ENCODE results near the gene PIP5K1C.
A peak's percentile ranks its signal among the peaks of the same experiment; 100 is the strongest.

Gene PIP5K1C

GRCh38 chr19:3694361-3695123 is 5.7 kb downstream of the PIP5K1C start:
- no peak for DNase-seq (ENCODE audit: low read depth)
- no peak for TF ChIP-seq CTCF (IDR thresholded peaks at IDR 0.05; ENCODE audit: control insufficient read depth, extremely low read depth, insufficient read depth)
- H3K4me3 ChIP-seq (ENCODE audit: low read depth, low read length), result no peak overlapping the region

DNA sequence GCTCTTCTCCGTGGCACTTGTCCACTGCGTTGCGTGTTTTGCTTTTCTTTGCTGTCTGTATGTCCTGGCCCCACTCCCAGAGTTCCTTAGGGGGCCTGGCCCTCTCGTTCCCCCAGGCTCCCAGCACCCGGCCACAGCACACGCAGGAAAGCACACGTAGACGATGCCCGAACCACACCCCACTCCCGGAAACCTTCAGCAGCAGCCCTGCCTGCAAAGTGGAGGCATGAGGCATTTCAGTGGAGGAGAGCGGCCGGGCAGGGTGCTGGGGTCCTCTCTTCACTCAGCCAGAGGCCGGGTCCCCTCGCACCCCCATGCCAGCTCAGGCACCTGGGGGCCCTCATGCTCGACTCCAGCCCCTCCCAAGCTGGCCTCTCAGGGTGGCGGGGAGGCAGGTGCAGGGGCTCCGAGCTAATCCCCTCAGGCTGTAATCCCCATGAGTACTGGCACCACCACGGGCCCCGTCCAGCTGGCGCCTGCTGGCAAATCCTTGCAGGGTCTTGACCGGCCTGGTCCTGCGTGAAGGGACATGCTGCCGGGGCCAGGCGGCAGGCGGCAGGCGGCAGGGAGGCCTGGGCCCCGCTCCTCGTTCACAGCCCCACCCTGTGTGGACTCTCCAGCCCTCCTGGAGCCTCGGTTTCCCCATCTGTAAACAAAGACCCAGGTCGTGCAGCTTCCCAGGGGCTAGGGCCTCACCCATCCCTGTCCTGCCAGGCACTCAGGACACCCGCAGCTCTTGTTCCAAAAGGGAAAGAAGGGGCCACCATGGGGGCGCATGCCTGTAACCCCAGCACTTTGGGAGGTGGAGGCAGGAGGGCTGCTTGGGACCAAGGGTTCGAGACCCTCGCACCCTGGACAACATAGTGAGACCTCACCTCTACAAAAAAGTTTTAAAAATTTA is 7.0 kb downstream of the PIP5K1C start:
- TF ChIP-seq CTCF (IDR thresholded peaks at IDR 0.05; ENCODE audit: control insufficient read depth, extremely low read depth, insufficient read depth), result no peak
- no peak for DNase-seq (ENCODE audit: low read depth)

GRCh38 chr19:3692141-3693024 is 7.9 kb downstream of the PIP5K1C start:
- no peak for DNase-seq (ENCODE audit: low read depth)
- peak; percentile 39 for TF ChIP-seq CTCF (IDR thresholded peaks at IDR 0.05; ENCODE audit: control insufficient read depth, extremely low read depth, insufficient read depth)
- H3K4me3 ChIP-seq (ENCODE audit: low read depth, low read length), result no peak overlapping the region

More for the DNA sequence above, 7.0 kb downstream of the PIP5K1C start:
- H3K4me3 ChIP-seq (ENCODE audit: low read depth, low read length), result no peak overlapping the region

- no peak overlapping the region for H3K4me3 ChIP-seq (ENCODE audit: low read depth, low read length)
- no peak for TF ChIP-seq CTCF (IDR thresholded peaks at IDR 0.05; ENCODE audit: control insufficient read depth, extremely low read depth, insufficient read depth)
Measured at GRCh38 chr19:3691726-3692125, 8.5 kb downstream of the PIP5K1C start.

DNA sequence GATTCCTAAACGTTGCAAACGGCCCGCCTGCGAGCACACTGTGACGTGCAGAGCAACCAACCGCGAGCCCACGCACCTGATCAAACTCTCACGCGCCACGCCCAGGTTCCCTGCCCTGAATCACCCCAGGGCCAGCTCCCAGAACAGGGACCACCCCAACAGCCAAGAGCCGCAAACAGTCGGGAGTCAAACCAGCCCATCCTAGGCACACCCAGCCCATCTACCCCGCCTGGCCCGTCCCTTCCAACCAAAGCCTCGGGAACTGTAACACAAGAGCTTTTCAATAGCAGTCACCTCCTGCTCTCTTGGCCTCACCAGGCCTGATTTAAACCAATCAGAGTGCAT is 8.9 kb downstream of the PIP5K1C start:
- H3K4me3 ChIP-seq (ENCODE audit: low read depth, low read length), result no peak overlapping the region
- DNase-seq (ENCODE audit: low read depth), result no peak
- TF ChIP-seq CTCF (IDR thresholded peaks at IDR 0.05; ENCODE audit: control insufficient read depth, extremely low read depth, insufficient read depth), result no peak

More at GRCh38 chr19:3691726-3692125, 8.5 kb downstream of the PIP5K1C start:
- DNase-seq (ENCODE audit: low read depth), result no peak

DNA sequence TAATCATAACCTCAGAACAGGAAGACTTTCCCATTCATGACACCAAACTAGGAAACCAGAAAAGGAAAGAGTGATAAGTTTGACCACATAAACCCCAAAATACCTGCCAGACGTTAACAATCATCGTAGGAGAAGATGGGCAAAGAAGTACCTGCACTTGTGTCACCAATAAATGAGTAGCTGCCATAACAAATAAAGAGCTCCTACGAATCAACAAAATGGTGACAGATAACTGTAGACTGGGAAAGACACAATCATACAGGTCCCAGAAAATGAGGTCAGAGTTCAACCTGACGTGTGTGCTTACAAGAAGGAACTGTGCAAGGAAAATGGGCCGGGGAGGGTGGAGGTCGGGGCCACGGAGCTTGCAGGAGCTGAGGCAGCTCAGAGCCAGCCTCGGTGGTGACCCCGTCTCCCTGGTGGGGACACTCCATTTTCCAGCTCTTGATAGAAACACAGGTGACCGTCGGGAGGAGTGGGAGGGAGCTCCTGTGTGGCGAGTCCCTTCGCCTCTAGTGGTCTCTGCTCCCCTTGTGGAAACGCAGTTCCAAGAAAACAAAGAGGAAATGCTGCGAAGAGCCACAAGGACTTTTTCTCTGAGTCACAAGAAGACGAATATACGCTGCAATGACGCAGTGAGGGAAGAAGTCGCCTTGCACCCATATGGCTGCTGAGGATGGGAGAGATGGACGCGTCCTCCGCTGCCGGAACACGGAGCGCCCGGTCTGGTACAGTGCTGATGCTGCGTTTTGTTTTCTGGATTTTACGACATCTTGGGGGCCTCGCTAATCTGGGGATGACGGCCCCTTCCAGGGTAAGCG is 9.5 kb downstream of the PIP5K1C start:
- TF ChIP-seq CTCF (IDR thresholded peaks at IDR 0.05; ENCODE audit: control insufficient read depth, extremely low read depth, insufficient read depth), result no peak

More for the DNA sequence above, 9.5 kb downstream of the PIP5K1C start:
- DNase-seq (ENCODE audit: low read depth), result no peak
- no peak overlapping the region for H3K4me3 ChIP-seq (ENCODE audit: low read depth, low read length)

Data from LNCaP clone FGC (cell line).